Fibroblast of lung (primary cell): Measurements from ENCODE around the gene ALOXE3. TPM values are rescaled to one million over a fixed set of nuclear protein-coding genes. Genes with fewer than 3 reads are reported as not detected.
"Not testable (repeated sequence)": the region's sequence is repeated elsewhere in the genome, so short reads cannot be mapped to it uniquely, and the experiment has no call there.

Experiments
- DNase-seq, 2 donors: peaks; one replicate each; pipeline versions ENCODE4 v3.0.0 to v3.0.0-alpha.2; 2010; ENCODE audit warnings: low read depth in 2 of 2
- H2AFZ ChIP-seq: 2 replicates; pipeline ENCODE4 v1.5.1; 2012; ENCODE audit warnings: low read length, control low read depth, inconsistent platforms
- H3K27ac ChIP-seq: 2 replicates; pipeline ENCODE4 v1.5.1; 2011; ENCODE audit warnings: low read length, control low read depth; ENCODE audit not compliant: insufficient read depth
- H3K27me3 ChIP-seq: 2 replicates; pipeline ENCODE4 v1.5.1; 2011; ENCODE audit warnings: mild to moderate bottlenecking, low read length; ENCODE audit not compliant: control insufficient read depth, insufficient read depth
- H3K36me3 ChIP-seq: 2 replicates; pipeline ENCODE4 v1.5.1; 2011; ENCODE audit warnings: low read length; ENCODE audit not compliant: control insufficient read depth, insufficient read depth
- H3K4me1 ChIP-seq: 2 replicates; pipeline ENCODE4 v1.5.1; 2011; ENCODE audit warnings: low read length; ENCODE audit not compliant: control insufficient read depth, insufficient read depth; ENCODE audit errors: extremely low read depth
- H3K4me2 ChIP-seq: 2 replicates; pipeline ENCODE4 v1.5.1; 2011; ENCODE audit warnings: low read length, control low read depth; ENCODE audit not compliant: insufficient read depth; ENCODE audit errors: extremely low read depth
- H3K4me3 ChIP-seq, 4 experiments: fragments of 200-600 bp in 1 of 4; sonication (generic) in 1 of 4; replicated peaks in 1 of 4; 2 replicates each; pipeline ENCODE4 v1.5.1; 2011 to 2016; ENCODE audit warnings: low read length in 4 of 4, low read depth in 3 of 4, mild to moderate bottlenecking in 3 of 4, control low read depth in 2 of 4, inconsistent platforms in 1 of 4, mixed read lengths in 1 of 4; ENCODE audit not compliant: insufficient read depth in 1 of 4; ENCODE audit errors: control extremely low read depth in 1 of 4
- H3K79me2 ChIP-seq: 2 replicates; pipeline ENCODE4 v1.5.1; 2012; ENCODE audit warnings: mild to moderate bottlenecking, low read length, inconsistent platforms; ENCODE audit not compliant: control insufficient read depth, insufficient read depth
- H3K9ac ChIP-seq: 2 replicates; pipeline ENCODE4 v1.5.1; 2011; ENCODE audit warnings: mild to moderate bottlenecking, low read length, control low read depth; ENCODE audit not compliant: insufficient read depth
- H3K9me3 ChIP-seq: 2 replicates; pipeline ENCODE4 v1.5.1; 2012; ENCODE audit warnings: low read depth, low read length; ENCODE audit not compliant: control insufficient read depth, insufficient read depth
- H4K20me1 ChIP-seq: 2 replicates; pipeline ENCODE4 v1.5.1; 2011; ENCODE audit warnings: low read length; ENCODE audit not compliant: control insufficient read depth, insufficient read depth; ENCODE audit errors: extremely low read depth
- CTCF ChIP-seq, 2 donors: IDR thresholded peaks in 1 of 2; conservative IDR thresholded peaks in 1 of 2; 1 replicate in 1 of 2; 2 replicates in 1 of 2; pipeline ENCODE4 v1.5.1; 2011 to 2012; ENCODE audit warnings: low read length in 2 of 2, control low read depth in 1 of 2, inconsistent platforms in 1 of 2, low read depth in 1 of 2, mild to moderate bottlenecking in 1 of 2
- EZH2 ChIP-seq: IDR thresholded peaks from 2 replicates; pipeline ENCODE4 v1.5.1; 2012; ENCODE audit warnings: low read length, control low read depth, mild to moderate bottlenecking; ENCODE audit errors: missing control alignments
- polyA plus RNA-seq, 2 donors: library from polyadenylated mRNA; depleted of rRNA in 1 of 2; stranded (reverse) in 1 of 2; unstranded in 1 of 2; fragments of >200 nt; gene quantifications; 2 replicates each; pipeline ENCODE4 v1.2.1, GENCODE V29; 2011 to 2012; ENCODE audit warnings: missing spikeins in 1 of 2
- total RNA-seq: library from RNA; depleted of rRNA; stranded (reverse); fragments of >200 nt; gene quantifications from 2 replicates; pipeline ENCODE4 v1.2.1, GENCODE V29; 2014

ALOXE3 gene
- total and polyA plus RNA-seq, 2 donors (not counting 1 experiment from before 2014, with no cell fraction given), result 0.01 TPM; not detected in 1

GRCh38 chr17:8062435-8062806 lies 55.9 kb downstream of the ALOXE3 start:
- no peaks in the 10 kb centered on the region for H3K36me3 ChIP-seq
- H4K20me1 ChIP-seq, result no peaks in the 10 kb centered on the region
- no peak for TF ChIP-seq EZH2
- no peak for TF ChIP-seq CTCF (conservative IDR thresholded peaks at IDR 0.05 in 1 of 2, IDR thresholded peaks at IDR 0.05 in 1 of 2; ENCODE audit: low read depth in 1 of 2, low read length in 2 of 2)
- H3K4me2 ChIP-seq, result no peak overlapping the region
- peaks cover 59% of the 10 kb centered on the region for H3K27me3 ChIP-seq
- no peak overlapping the region for H3K27ac ChIP-seq
- no peak overlapping the region for H2AFZ ChIP-seq
- no peak overlapping the region for H3K9ac ChIP-seq
- no peak overlapping the region for H3K4me3 ChIP-seq
- H3K9me3 ChIP-seq, result no peaks in the 10 kb centered on the region
- peak; percentile 35 to 42 for DNase-seq
- H3K4me1 ChIP-seq, result no peaks in the 10 kb centered on the region
- no peaks in the 10 kb centered on the region for H3K79me2 ChIP-seq

- not testable (repeated sequence) for H3K27ac ChIP-seq, H3K9me3 ChIP-seq, H3K4me1 ChIP-seq, H3K4me2 ChIP-seq, DNase-seq, H3K9ac ChIP-seq, H3K4me3 ChIP-seq, H3K79me2 ChIP-seq, H4K20me1 ChIP-seq, H3K36me3 ChIP-seq, H2AFZ ChIP-seq
- H3K27me3 ChIP-seq, result peaks cover 58% of the 10 kb centered on the region
Observed at GRCh38 chr17:8061851-8062250, 56.5 kb downstream of the ALOXE3 start.

- TF ChIP-seq CTCF (conservative IDR thresholded peaks at IDR 0.05 in 1 of 2, IDR thresholded peaks at IDR 0.05 in 1 of 2; ENCODE audit: low read depth in 1 of 2, low read length in 2 of 2) (peak; percentile 61 to 62), EZH2 (no peak)
- peak; percentile 47 to 74 for DNase-seq
- Histone ChIP-seq H3K4me1 (no peaks in the 10 kb centered on the region), H3K27ac (no peak overlapping the region), H3K27me3 (peaks cover 56% of the 10 kb centered on the region), H2AFZ (no peak overlapping the region), H4K20me1 (no peaks in the 10 kb centered on the region), H3K4me2 (no peak overlapping the region), H3K36me3 (no peaks in the 10 kb centered on the region), H3K9me3 (no peaks in the 10 kb centered on the region), H3K4me3 (no peak overlapping the region), H3K79me2 (no peaks in the 10 kb centered on the region), H3K9ac (no peak overlapping the region)
Observed at GRCh38 chr17:8060274-8060673, 58.0 kb downstream of the ALOXE3 start.
